ENCODE data around the gene TNF.

DNA sequence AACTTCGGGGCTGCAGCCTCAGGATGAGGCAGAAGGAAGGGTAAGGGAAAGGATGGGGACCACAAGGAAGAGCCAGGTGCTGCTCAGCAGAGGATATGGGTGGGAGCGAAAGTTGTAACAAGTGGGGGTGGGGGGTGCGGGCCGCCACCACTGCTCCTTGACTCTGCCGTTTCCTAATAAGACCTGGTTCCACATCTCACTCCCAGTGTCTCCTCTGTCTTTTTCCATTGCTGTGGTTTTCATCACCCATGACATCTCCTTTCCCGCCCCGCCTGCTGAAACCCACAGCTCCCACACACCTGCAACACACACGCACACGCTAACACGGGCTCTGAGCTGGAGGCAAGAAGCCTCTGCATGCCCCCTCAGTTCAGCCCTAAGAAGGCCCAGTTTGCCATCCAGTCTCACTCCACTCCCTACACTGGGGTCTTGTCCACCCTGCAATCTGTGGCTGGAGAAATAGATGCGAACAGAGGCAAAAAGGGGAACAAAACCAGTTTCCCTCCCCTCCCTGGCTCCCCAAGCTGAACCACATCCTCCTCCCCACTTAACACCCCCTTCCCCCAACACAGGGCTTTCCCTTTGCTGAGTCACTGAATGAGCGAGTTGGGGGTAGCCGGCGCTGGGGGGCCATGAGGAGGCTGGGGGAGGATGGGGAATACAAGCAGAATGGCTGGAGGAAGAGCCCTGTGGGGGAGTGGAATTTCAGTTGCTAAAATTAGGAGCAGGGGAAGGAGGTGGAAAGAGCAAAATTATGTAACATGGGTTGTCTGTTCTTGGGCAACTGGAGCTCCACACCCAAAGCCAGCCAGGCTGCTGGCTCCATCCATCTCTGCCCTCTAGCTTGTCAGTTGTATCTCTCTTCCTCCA, 16.5 kb upstream of the TNF start:
- TF ChIP-seq POLR2A (IDR thresholded peaks at IDR 0.05): no peak
- TF ChIP-seq CTCF (IDR thresholded peaks at IDR 0.05): no peak

Data from prostate gland (tissue), 2 donors.